ENCODE measurements around the gene TMEM80. TPM values are rescaled to one million over a fixed set of nuclear protein-coding genes. Genes with fewer than 3 reads are reported as not detected.
"Not testable (repeated sequence)": the region's sequence is repeated elsewhere in the genome, so short reads cannot be mapped to it uniquely, and the experiment has no call there.

TMEM80 gene
- total and polyA plus RNA-seq, 9 donors = 10.1 to 26.0 (median 19.2) TPM

GRCh38 chr11:678297-678696 is 17.3 kb upstream of the TMEM80 start:
- H3K4me1 ChIP-seq (ENCODE audit: control insufficient read depth, insufficient read depth, low read length) = no peaks in the 10 kb centered on the region
- WGBS (ENCODE audit: insufficient coverage) = 100% methylated on average over 3 of the region's 3 CpGs
- no peak overlapping the region for H3K4me3 ChIP-seq (ENCODE audit: low read length)
- peaks cover 69% of the 10 kb centered on the region for H3K36me3 ChIP-seq (ENCODE audit: control insufficient read depth, insufficient read depth, low read length)
- H3K9me3 ChIP-seq (replicated peaks; ENCODE audit: control insufficient read depth, low read depth, low read length) = no peaks in the 10 kb centered on the region
- DNase-seq = no peak
- H3K27me3 ChIP-seq (ENCODE audit: control insufficient read depth, insufficient read depth, low read length) = no peaks in the 10 kb centered on the region
- no peak overlapping the region for H3K27ac ChIP-seq (ENCODE audit: low read length)

GRCh38 chr11:679271-680207 is 16.1 kb upstream of the TMEM80 start:
- Histone ChIP-seq H3K4me3 (ENCODE audit: low read length) (no peak overlapping the region), H3K4me1 (ENCODE audit: control insufficient read depth, insufficient read depth, low read length) (no peaks in the 10 kb centered on the region), H3K27ac (ENCODE audit: low read length) (no peak overlapping the region), H3K27me3 (ENCODE audit: control insufficient read depth, insufficient read depth, low read length) (no peaks in the 10 kb centered on the region), H3K9me3 (replicated peaks; ENCODE audit: control insufficient read depth, low read depth, low read length) (no peaks in the 10 kb centered on the region), H3K36me3 (ENCODE audit: control insufficient read depth, insufficient read depth, low read length) (peaks cover 64% of the 10 kb centered on the region)
- 91% methylated on average over 33 of the region's 36 CpGs for WGBS (ENCODE audit: insufficient coverage)
- DNase-seq = no peak

GRCh38 chr11:680476-680875 is 15.1 kb upstream of the TMEM80 start:
- DNase-seq = no peak
- Histone ChIP-seq H3K4me1 (ENCODE audit: control insufficient read depth, insufficient read depth, low read length) (no peaks in the 10 kb centered on the region), H3K9me3 (replicated peaks; ENCODE audit: control insufficient read depth, low read depth, low read length) (no peaks in the 10 kb centered on the region), H3K27ac (ENCODE audit: low read length) (no peak overlapping the region), H3K36me3 (ENCODE audit: control insufficient read depth, insufficient read depth, low read length) (peaks cover 68% of the 10 kb centered on the region), H3K4me3 (ENCODE audit: low read length) (no peak overlapping the region), H3K27me3 (ENCODE audit: control insufficient read depth, insufficient read depth, low read length) (no peaks in the 10 kb centered on the region)
- 82% methylated on average over 18 of the region's 19 CpGs for WGBS (ENCODE audit: insufficient coverage)

- H3K4me1 ChIP-seq (ENCODE audit: control insufficient read depth, insufficient read depth, low read length) = no peaks in the 10 kb centered on the region
- H3K27ac ChIP-seq (ENCODE audit: low read length) = no peak overlapping the region
- H3K4me3 ChIP-seq (ENCODE audit: low read length) = no peak overlapping the region
- no peaks in the 10 kb centered on the region for H3K9me3 ChIP-seq (replicated peaks; ENCODE audit: control insufficient read depth, low read depth, low read length)
- H3K27me3 ChIP-seq (ENCODE audit: control insufficient read depth, insufficient read depth, low read length) = no peaks in the 10 kb centered on the region
- 88% methylated on average over 12 of the region's 13 CpGs for WGBS (ENCODE audit: insufficient coverage)
- peaks cover 73% of the 10 kb centered on the region for H3K36me3 ChIP-seq (ENCODE audit: control insufficient read depth, insufficient read depth, low read length)
- no peak for DNase-seq
These were observed 14.6 kb upstream of the TMEM80 start for GRCh38 chr11:680970-681369.

- Histone ChIP-seq H3K4me1 (ENCODE audit: control insufficient read depth, insufficient read depth, low read length) (peaks cover 2% of the 10 kb centered on the region), H3K27ac (ENCODE audit: low read length) (no peak overlapping the region), H3K9me3 (replicated peaks; ENCODE audit: control insufficient read depth, low read depth, low read length) (no peaks in the 10 kb centered on the region), H3K36me3 (ENCODE audit: control insufficient read depth, insufficient read depth, low read length) (peaks cover 66% of the 10 kb centered on the region), H3K27me3 (ENCODE audit: control insufficient read depth, insufficient read depth, low read length) (no peaks in the 10 kb centered on the region), H3K4me3 (ENCODE audit: low read length) (no peak overlapping the region)
- 90% methylated on average over 28 of the region's 30 CpGs for WGBS (ENCODE audit: insufficient coverage)
- DNase-seq = no peak
These were observed 9.0 kb upstream of the TMEM80 start for GRCh38 chr11:686451-687243.

DNA sequence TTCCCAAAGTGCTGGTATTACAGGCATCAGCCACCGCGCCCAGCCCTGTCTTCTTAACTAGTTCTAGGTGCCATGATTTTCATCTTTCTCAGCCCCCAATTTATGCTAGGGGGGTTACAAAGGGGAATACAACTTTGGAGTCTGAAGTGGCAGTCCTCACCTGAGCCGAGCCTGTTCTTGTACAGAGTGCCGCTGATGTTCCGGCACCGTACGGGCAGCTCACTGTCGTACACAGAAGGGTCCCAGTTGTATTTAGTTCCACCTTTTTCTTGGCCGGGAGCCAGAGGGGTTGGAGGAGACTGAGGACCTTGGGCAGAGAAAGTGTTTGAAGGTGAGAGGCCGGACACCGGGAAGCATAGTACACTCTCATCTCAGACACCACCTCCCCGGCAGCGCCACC is 7.9 kb upstream of the TMEM80 start:
- H3K4me3 ChIP-seq (ENCODE audit: low read length) = no peak overlapping the region
- no peaks in the 10 kb centered on the region for H3K27me3 ChIP-seq (ENCODE audit: control insufficient read depth, insufficient read depth, low read length)
- no peaks in the 10 kb centered on the region for H3K9me3 ChIP-seq (replicated peaks; ENCODE audit: control insufficient read depth, low read depth, low read length)
- H3K4me1 ChIP-seq (ENCODE audit: control insufficient read depth, insufficient read depth, low read length) = peaks cover 2% of the 10 kb centered on the region
- 91% methylated on average over 5 of the region's 13 CpGs for WGBS (ENCODE audit: insufficient coverage)
- DNase-seq = no peak
- no peak overlapping the region for H3K27ac ChIP-seq (ENCODE audit: low read length)
- peaks cover 55% of the 10 kb centered on the region for H3K36me3 ChIP-seq (ENCODE audit: control insufficient read depth, insufficient read depth, low read length)

DNA sequence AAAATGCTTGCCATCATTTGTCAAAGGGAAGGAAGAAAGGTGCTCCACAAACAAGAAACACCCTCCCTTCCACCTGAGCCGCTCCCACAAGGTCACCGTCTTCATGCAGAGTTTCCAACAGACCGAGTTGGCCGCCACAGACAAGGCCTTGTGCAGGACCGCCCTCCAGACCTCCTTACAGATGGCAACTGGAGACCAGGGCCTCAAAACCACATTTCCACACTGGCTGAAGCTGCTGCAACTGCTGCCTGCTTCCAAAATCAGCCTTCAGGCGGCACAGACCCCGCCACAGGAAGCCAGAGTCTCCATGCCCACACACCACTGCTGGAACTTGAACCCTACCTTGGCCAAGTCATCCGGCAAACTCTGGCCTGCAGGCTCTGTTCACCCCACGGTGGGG is 6.9 kb upstream of the TMEM80 start:
- WGBS (ENCODE audit: insufficient coverage) = 93% methylated on average over 8 of the region's 9 CpGs
- H3K27ac ChIP-seq (ENCODE audit: low read length) = no peak overlapping the region
- peaks cover 9% of the 10 kb centered on the region for H3K4me1 ChIP-seq (ENCODE audit: control insufficient read depth, insufficient read depth, low read length)
- no peaks in the 10 kb centered on the region for H3K27me3 ChIP-seq (ENCODE audit: control insufficient read depth, insufficient read depth, low read length)
- H3K9me3 ChIP-seq (replicated peaks; ENCODE audit: control insufficient read depth, low read depth, low read length) = no peaks in the 10 kb centered on the region
- peaks cover 47% of the 10 kb centered on the region for H3K36me3 ChIP-seq (ENCODE audit: control insufficient read depth, insufficient read depth, low read length)
- no peak for DNase-seq
- no peak overlapping the region for H3K4me3 ChIP-seq (ENCODE audit: low read length)

- Histone ChIP-seq H3K9me3 (replicated peaks; ENCODE audit: control insufficient read depth, low read depth, low read length) (no peaks in the 10 kb centered on the region), H3K27me3 (ENCODE audit: control insufficient read depth, insufficient read depth, low read length) (no peaks in the 10 kb centered on the region), H3K4me1 (ENCODE audit: control insufficient read depth, insufficient read depth, low read length) (peaks cover 15% of the 10 kb centered on the region), H3K27ac (ENCODE audit: low read length) (no peak overlapping the region), H3K36me3 (ENCODE audit: control insufficient read depth, insufficient read depth, low read length) (peaks cover 42% of the 10 kb centered on the region), H3K4me3 (ENCODE audit: low read length) (no peak overlapping the region)
- WGBS (ENCODE audit: insufficient coverage) = 83% methylated on average over 7 of the region's 7 CpGs
- DNase-seq = no peak
These were observed 6.0 kb upstream of the TMEM80 start for GRCh38 chr11:689625-690024.

DNA sequence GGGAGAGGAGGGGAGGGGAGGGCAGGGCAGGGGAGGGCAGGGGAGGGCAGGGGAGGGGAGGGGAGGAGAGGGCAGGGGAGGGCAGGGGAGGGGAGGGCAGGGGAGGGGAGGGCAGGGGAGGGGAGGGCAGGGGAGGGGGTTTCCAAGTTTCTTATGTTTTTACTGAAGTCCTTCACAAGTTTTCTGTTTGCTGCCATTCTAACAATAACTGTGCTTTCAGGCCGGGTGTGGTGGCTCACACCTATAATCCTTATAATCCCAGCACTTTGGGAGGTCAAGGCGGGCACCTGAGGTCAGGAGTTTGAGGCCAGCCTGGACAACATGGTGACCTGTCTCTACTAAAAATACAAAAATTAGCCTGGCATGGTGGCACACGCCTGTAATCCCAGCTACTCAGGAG is 5.4 kb upstream of the TMEM80 start:
- H3K36me3 ChIP-seq (ENCODE audit: control insufficient read depth, insufficient read depth, low read length) = peaks cover 39% of the 10 kb centered on the region
- DNase-seq; H3K27me3 ChIP-seq (ENCODE audit: control insufficient read depth, insufficient read depth, low read length); H3K27ac ChIP-seq (ENCODE audit: low read length); H3K9me3 ChIP-seq (replicated peaks; ENCODE audit: control insufficient read depth, low read depth, low read length); H3K4me3 ChIP-seq (ENCODE audit: low read length): not testable (repeated sequence)
- 87% methylated on average over 2 of the region's 3 CpGs for WGBS (ENCODE audit: insufficient coverage)
- peaks cover 15% of the 10 kb centered on the region for H3K4me1 ChIP-seq (ENCODE audit: control insufficient read depth, insufficient read depth, low read length)

All from muscle of leg (tissue), 11 donors.